CD4-positive, alpha-beta T cell treated with Interleukin-15 for 4 hours (primary cell): ENCODE results near the gene LAMTOR4.

Experiments used
- DNase-seq: peaks from one replicate; pipeline ENCODE4 v3.0.0-alpha.2; 2020; ENCODE audit warnings: low spot score

The LAMTOR4 gene

GRCh38 chr7:100148559-100149328, at the start of gene LAMTOR4:
LAMTOR4 (plus strand) TSS chr7:100148918; CDS start chr7:100148973, 55 bp downstream.
- peak; percentile 99 for DNase-seq

- DNase-seq, result no peak
Observed at GRCh38 chr7:100099452-100099851, 49.3 kb upstream of the LAMTOR4 start.

- DNase-seq, result peak; percentile 84
Observed at GRCh38 chr7:100100420-100101015, 48.2 kb upstream of the LAMTOR4 start.

- DNase-seq, result peak; percentile 97
Observed at GRCh38 chr7:100101016-100101862, 47.5 kb upstream of the LAMTOR4 start, which contains the start of the genes AP4M1 and MCM7. AP4M1 (plus strand) TSS chr7:100101643; CDS start chr7:100101715, 72 bp downstream. MCM7 (minus strand) TSS chr7:100101397; CDS start chr7:100101294, 103 bp downstream.

DNA sequence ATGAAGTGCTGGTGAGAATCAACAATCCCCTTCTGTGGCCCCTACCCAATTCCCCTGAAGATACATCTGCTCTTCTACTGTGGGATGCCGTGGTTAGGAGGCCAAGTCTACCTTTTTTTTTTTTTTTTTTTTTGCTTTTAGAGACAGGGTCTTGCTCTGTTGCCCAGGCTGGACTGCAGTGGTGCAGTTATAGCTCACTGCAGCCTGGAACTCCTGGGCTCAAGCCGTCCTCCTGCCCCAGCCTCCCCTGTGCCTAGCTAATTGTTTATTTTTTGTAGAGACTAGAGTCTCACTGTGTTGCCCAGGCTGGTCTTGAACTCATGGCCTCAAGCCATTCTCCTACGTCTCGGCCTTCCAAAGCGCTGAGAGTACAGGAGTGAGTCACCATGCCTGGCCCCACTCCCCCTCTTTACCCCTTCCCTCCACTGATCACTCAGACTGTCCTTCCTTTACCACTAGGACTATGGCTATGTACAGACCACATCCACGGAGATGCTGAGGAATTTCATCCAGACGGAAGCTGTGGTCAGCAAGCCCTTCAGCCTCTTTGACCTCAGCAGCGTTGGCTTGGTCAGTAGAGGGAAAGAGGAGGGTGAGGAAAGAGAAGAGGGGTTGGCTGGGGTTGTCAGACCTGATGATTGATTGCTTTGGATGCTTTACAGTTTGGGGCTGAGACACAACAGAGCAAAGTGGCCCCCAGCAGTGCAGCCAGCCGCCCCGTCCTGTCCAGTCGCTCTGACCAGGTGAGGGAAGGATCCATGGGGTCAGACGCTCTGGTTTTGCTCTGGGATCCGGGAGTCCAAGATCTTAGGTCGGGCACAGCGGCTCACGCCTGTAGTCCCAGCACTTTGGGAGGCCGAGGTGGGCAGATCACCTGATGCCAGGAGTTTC, 45.5 kb upstream of the LAMTOR4 start:
- DNase-seq, result no peak

- no peak for DNase-seq
Observed at GRCh38 chr7:100105534-100105933, 43.2 kb upstream of the LAMTOR4 start.

DNA sequence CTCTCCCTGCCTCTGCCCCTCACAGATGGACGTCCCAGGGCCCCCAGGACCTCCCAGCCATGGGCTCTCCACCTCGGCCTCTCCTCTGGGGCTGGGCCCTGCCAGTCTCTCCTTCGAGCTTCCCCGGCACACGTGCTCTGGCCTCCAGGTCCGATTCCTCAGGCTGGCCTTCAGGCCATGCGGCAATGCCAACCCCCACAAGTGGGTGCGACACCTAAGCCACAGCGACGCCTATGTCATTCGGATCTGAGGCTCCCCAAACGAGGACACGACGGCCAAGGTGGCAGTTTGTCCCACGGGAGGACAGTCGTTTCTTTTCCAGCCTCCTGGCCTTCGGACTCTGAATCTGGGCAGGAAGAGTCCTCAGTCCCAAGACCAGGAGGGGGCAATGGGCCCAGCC, 42.1 kb upstream of the LAMTOR4 start:
- no peak for DNase-seq

DNA sequence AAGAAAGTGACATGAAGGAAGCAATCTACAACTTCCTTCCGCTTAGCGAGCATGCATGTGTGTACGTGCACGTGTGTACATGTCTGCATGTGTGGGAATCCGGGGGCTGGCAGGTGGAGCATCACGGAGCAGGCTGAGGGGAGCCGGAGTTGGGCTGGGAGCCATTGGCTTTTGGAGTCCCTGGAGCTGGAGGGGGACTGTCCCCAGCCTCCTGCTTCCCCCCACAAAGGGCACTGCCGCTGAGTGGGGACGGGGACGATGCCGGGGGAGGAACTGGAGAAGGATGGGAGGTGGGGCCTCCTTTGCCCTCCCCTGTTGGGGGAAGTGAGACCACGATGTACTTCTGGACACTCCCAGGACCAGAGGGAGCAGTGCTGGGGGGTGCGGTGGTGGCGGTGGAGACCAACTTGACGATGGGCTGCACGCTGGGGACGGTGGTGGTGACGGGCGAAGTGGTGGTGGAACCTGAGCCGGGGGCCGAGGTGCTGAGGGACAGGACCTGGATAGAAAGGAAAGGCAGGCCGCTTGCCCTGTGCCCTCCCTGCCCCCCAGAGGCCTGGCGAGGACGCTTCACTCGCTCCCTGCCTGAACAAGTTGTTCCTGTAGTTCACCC, 41.5 kb upstream of the LAMTOR4 start:
- no peak for DNase-seq

DNA sequence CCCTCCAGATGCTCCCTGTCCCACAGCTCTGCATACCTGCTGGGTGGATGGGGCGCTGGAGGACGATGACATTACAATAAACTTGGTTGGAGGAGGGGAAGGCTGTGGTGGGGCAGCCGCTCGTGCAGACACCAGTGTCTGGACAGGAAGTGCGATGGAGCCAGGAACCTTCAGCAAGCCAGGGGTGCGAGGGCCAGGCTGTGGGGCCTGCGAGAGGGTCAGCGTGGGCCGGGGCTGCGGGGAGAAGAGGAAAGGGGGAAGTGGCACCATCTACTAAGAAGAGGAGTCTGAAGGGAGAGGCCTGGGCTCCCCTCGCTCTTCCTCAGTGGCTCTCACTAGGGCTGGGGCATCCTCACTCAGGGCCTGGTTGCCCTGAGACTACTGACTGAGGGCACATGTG, 40.8 kb upstream of the LAMTOR4 start:
- no peak for DNase-seq

DNA sequence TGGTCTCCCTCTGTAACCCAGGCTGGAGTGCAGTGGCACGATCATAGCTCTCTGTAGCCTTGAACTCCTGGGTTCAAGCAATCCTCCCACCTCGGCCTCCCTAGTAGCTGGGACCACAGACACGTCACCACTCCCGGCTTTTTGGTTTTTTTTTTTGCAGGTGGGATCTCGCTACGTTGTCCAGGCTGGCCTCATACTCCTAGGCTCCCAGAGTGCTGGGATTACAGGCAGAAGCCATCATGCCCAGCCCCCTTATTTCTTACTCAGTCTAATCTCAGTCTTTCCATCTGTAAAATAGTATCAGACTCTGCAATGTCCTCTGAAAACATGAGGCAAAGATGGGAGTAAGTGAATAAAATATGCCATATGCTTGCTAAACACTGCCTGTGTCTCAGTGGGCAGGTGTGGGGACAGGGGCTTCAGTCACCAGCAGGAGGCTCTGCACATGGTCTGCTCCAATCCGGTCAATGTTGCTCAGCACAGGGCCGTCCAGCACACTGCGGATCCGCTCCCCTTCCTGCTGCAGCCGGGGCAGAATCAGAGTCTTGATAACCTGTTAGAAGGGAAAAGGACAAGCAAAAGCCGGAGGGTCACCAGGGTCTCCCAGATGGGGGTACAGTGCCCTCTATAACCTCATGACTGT, 39.1 kb upstream of the LAMTOR4 start:
- no peak for DNase-seq

DNA sequence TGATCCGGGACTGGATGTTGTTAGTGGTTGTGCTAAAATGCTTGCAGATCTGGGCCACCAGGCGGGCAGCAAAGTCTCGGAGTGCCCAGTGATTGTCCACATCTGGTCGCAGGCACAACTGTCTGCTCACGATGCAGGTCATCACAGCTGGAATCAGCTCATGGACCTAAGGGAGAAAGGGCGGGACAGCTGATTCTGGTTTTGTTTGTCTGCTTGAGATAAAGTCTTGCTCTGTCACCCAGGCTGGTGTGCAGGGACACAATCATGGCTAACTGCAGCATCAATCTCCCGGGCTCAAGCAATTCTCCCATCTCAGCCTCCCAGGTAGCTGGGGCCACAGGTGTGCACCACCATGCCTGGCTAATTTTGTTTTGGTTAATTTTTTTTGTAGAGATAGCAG, 37.6 kb upstream of the LAMTOR4 start:
- no peak for DNase-seq

- no peak for DNase-seq
Observed at GRCh38 chr7:100111914-100112313, 36.8 kb upstream of the LAMTOR4 start.

- no peak for DNase-seq
Observed at GRCh38 chr7:100115026-100115425, 33.7 kb upstream of the LAMTOR4 start.

GRCh38 chr7:100118388-100119071, 30.2 kb upstream of the LAMTOR4 start:
- no peak for DNase-seq

DNA sequence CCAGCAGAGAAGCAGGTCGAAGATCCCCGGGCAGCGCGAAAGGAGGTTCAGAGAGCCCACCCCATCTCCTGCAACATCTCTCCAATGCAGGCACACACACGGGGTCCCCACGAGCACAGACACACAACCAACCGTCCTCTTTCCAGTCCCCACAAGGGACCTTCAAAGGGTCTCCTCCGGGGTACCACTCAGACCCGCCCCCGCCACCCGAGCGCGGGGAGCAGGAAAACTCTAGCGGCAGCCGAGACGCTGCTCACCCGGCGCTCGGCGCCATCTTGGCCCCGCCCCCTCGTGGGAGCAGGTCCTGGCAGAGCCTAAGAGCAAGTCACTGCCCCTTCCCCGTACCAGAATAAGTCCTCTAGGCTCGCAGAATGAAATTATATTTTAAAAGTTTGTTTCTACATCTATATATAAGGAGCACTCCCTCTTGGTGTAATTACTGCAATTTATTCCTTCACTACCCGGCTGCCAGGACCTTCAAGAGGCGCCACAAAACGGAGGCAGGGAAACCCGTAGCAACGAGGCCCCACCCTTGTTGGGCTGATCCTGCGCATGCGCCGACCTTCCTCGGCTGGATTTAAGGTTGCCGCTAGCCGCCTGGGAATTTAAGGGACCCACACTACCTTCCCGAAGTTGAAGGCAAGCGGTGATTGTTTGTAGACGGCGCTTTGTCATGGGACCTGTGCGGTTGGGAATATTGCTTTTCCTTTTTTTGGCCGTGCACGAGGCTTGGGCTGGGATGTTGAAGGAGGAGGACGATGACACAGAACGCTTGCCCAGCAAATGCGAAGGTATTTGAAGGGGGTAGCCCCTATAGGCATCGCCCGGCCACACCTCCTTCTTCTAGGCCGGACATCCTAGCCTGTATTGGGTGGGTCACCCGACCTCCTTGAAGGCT, 29.4 kb upstream of the LAMTOR4 start, which contains the start of the genes CNPY4 and TAF6:
TSS of gene CNPY4 (plus strand) at position 563 of the 898 bp plus-strand sequence. CDS start at position 674, 111 bp downstream.
TSS of gene TAF6 (minus strand) at position 287 of the 898 bp plus-strand sequence. CDS start 5,149 bp downstream, outside the sequence.
- DNase-seq, result peak; percentile 97

DNA sequence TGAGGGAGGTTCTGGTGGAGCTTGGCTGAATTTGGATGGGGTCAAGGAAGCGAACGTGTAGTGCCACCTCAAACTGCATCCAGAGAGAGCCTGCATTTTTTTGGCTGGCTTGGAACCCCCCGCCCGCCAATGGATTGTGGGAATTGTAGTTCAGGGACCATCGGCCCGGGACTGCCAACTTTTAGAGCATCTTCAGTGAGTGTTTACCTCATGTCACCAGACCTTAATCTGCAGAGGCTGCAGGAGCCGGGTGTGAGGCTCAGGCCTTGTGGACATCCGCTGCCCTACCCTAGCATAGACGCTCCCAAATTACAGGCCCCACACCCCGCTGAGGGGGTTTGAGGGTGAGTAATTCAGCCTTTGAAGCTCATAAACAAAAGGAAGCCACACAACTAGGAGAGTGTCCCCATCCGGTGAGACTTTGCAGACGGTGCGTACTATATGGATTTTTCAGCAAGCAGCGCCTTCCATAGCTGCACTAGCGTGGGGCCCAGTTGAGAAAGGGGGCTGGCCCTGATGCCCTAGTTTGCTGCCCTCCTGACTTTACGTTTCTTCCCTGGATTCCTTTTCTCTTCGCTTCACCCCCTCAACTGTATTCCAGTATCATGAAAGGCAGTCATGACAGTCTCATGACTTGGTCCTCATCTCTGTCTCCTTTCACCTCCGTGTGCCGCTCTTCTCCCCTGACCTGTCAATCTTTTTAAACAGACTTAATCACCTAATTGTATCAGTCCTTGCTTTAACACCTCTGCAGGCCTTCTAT, 28.6 kb upstream of the LAMTOR4 start:
- peak; percentile 79 for DNase-seq

DNA sequence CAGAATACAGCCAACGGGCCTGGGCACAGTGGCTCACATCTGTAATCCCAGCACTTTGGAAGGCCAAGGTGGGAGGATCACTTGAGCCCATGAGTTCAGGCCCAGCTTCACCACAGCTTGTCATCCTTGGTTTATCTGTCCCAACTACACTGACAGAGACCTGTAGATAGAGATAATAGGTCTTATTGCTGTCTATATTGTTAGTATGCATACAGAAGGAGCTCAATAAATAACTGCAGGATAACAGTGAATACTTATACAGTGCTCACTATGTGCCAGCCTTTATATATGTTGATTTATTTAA, 28.0 kb upstream of the LAMTOR4 start:
- DNase-seq, result no peak

GRCh38 chr7:100122067-100122466, 26.7 kb upstream of the LAMTOR4 start:
- no peak for DNase-seq
